Hair follicular keratinocyte (primary cell): ENCODE results near the gene UQCR10. TPM values are rescaled to one million over a fixed set of nuclear protein-coding genes. Genes with fewer than 3 reads are reported as not detected.

Source experiments
- total RNA-seq: library from RNA; depleted of rRNA; stranded (reverse); fragments of >200 nt; gene quantifications from 2 replicates; pipeline ENCODE4 v1.2.3, GENCODE V29; 2015

UQCR10 gene
- total RNA-seq: 104 and 110 TPM in 2 replicates

DNA sequence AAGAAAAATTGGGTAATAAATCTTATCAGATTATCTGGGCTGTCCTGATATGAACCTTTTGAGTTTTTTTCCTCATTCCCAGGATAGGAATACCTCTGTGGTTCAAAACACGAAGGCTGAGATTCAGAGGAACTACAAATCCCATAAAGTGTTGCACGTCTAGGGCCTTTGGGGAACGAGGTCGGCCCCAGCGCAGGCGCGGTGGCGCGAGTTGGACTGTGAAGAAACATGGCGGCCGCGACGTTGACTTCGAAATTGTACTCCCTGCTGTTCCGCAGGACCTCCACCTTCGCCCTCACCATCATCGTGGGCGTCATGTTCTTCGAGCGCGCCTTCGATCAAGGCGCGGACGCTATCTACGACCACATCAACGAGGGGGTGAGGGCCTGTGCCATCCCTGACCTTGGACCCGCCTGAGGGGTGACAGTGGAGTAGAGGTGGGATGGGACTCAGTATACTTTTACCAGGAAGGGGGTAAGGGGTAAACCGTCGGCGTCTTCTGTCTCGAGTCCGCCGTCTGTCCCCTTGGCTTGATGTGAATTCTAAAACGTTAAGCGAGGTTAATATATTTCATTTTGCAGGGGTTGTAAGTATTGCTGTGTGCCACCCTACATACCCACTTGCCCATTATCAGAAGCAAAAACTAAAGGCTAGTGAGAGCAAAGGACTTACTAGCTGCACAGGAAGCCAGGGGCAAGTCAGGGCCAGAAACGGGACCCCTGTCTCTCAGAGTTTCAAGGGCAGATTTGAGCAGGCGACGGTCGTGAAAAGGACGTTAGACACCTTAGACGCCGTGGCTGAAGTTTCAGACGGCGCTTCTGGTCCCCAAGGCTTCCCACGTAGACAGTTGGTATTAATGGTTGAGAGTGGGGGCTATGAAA, at the start of gene UQCR10:
Gene UQCR10, plus strand, starts transcription at position 199 of the 881 bp plus-strand sequence. Its CDS starts 30 bp downstream, at position 229.

GRCh38 chr22:29719899-29720645, 47.1 kb upstream of the UQCR10 start, which contains the start of gene CABP7:
Gene CABP7, plus strand, starts transcription at chr22:29720003. Its CDS starts 422 bp downstream, at chr22:29720425.

DNA sequence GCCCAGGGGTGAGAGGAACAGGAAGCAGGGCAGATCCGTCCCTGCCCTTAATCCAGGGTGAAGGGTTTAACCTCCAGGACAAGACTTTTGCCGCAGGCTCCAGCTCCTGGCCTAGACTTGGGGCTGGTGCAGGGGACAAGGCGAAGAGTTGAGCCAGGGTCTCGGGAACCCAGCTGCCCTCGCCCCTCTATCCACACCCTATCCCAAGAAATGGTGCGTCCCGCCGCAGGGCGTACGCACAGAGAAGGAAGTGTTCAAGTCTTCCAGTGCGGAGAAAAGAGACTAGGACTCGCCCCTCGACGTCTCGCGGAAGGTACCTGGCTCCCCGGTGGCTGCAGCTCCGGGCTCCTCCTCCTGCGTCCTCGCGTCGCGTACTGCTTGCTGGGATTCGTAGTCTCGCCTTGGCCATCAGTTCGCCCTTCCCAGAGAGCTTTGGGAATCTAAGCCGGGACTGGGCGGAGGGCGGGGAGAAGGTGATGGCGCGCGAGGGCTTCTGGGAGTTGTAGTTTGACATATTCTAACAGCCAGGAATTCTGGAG, 468 bp upstream of the UQCR10 start, which contains the start of gene ZMAT5:
Gene ZMAT5, minus strand, starts transcription at position 376 of the 539 bp plus-strand sequence. CDS start 18,463 bp downstream, outside the sequence.

Other genes with a start within 250 kb of the UQCR10 start
- 26.9 and 34.8 TPM in 2 replicates for gene THOC5, start 213.6 kb upstream of the UQCR10 start, total RNA-seq
- gene NIPSNAP1, start 186.3 kb upstream of the UQCR10 start, total RNA-seq: 64.6 and 83.2 TPM in 2 replicates
- 59.1 and 65.0 TPM in 2 replicates for gene NF2, start 163.7 kb upstream of the UQCR10 start, total RNA-seq
- gene CABP7, start 47.4 kb upstream of the UQCR10 start, total RNA-seq: not detected in 2 replicates
- 13.0 and 20.0 TPM in 2 replicates for gene ZMAT5, start 362 bp upstream of the UQCR10 start, total RNA-seq
- gene ASCC2, start 70.9 kb downstream of the UQCR10 start, total RNA-seq: 31.4 and 36.1 TPM in 2 replicates
- gene MTMR3, start 115.8 kb downstream of the UQCR10 start, total RNA-seq: 14.5 and 27.4 TPM in 2 replicates